HG02981 (cell line): ENCODE measurements around the gene TAGLN2.
A peak's percentile ranks its signal among the peaks of the same experiment; 100 is the strongest.

Experiments
- ATAC-seq: cut with Tn5 transposase; IDR thresholded peaks from one replicate; pipeline ENCODE4 v1.9.1; 2021; ENCODE audit warnings: mild to moderate bottlenecking, moderate library complexity; ENCODE audit not compliant: unreplicated experiment

The TAGLN2 gene

GRCh38 chr1:159949981-159950381 is 24.7 kb upstream of the TAGLN2 start:
- ATAC-seq, result no peak

- ATAC-seq, result no peak
Observed at GRCh38 chr1:159949123-159949522, 23.8 kb upstream of the TAGLN2 start.

- no peak for ATAC-seq
Observed at GRCh38 chr1:159947942-159948341, 22.6 kb upstream of the TAGLN2 start.

GRCh38 chr1:159946242-159947187 is 21.2 kb upstream of the TAGLN2 start:
- ATAC-seq, result no peak

- peak; percentile 42 for ATAC-seq
Observed at GRCh38 chr1:159945483-159946241, 20.4 kb upstream of the TAGLN2 start, which contains the start of gene IGSF9. Gene IGSF9, minus strand, starts transcription at chr1:159945613. Its CDS starts 2,159 bp downstream, at chr1:159943454.

GRCh38 chr1:159944623-159945455 is 19.5 kb upstream of the TAGLN2 start:
- ATAC-seq, result no peak

- no peak for ATAC-seq
Observed at GRCh38 chr1:159943908-159944622, 18.8 kb upstream of the TAGLN2 start.

GRCh38 chr1:159943278-159943640 is 18.0 kb upstream of the TAGLN2 start:
- ATAC-seq, result no peak

- ATAC-seq, result no peak
Observed at GRCh38 chr1:159942632-159943277, 17.4 kb upstream of the TAGLN2 start.

- no peak for ATAC-seq
Observed at GRCh38 chr1:159941591-159942560, 16.6 kb upstream of the TAGLN2 start.

- ATAC-seq, result no peak
Observed at GRCh38 chr1:159941141-159941540, 15.8 kb upstream of the TAGLN2 start.

- ATAC-seq, result no peak
Observed at GRCh38 chr1:159940006-159940620, 14.8 kb upstream of the TAGLN2 start.

- ATAC-seq, result no peak
Observed at GRCh38 chr1:159939678-159940002, 14.3 kb upstream of the TAGLN2 start.

GRCh38 chr1:159938905-159939677 is 13.8 kb upstream of the TAGLN2 start:
- ATAC-seq, result no peak

GRCh38 chr1:159938211-159938852 is 13.0 kb upstream of the TAGLN2 start:
- no peak for ATAC-seq

- no peak for ATAC-seq
Observed at GRCh38 chr1:159937054-159937750, 11.9 kb upstream of the TAGLN2 start.
